GM21381 (cell line): ENCODE data around the gene PTPRT.
"Not testable (repeated sequence)": the region's sequence is repeated elsewhere in the genome, so short reads cannot be mapped to it uniquely, and the experiment has no call there.

Experiments used
- ATAC-seq: cut with Tn5 transposase; IDR thresholded peaks from one replicate; pipeline ENCODE4 v1.9.1; 2021; ENCODE audit warnings: mild to moderate bottlenecking, moderate library complexity; ENCODE audit not compliant: unreplicated experiment

The PTPRT gene

DNA sequence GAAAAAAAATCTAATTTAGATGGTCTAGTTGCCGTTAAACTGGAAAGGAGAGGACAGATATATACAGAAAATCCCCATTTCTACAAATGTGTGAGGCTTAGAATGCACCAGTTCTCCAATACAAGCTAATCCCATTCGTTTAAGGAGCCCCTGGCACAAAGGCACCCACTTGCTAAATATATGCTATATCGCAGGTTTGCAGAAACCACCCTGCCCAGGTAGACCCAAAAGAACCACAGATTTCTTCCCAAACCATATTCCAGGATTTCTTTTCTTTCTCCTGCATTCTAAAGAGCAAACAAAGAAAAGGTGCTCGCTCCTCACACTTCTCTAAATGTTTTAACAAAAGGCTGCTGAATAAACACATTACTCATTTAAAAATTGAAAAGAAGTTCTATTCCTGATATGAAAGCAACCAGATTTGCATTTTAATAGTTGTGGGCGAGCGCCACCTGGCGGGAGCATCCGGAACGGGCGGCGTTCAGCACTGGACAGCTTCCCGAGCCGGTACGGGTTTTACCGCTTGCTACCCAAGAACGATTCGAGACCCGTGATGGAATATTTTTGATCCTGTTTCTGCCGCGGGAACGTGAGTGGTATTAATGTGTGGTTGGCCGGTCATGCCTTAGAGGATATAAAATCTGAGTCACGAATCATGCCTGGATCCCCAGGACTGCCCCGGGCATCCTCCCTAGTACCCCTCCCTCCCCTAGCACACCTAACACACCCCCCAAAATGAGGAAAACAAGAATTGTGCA, 2.1 kb downstream of the PTPRT start:
- no peak for ATAC-seq

GRCh38 chr20:43186312-43186711, 3.4 kb downstream of the PTPRT start:
- ATAC-seq = no peak

- no peak for ATAC-seq
Measured at GRCh38 chr20:43185901-43186300, 3.8 kb downstream of the PTPRT start.

- no peak for ATAC-seq
Measured at GRCh38 chr20:43183536-43184070, 6.1 kb downstream of the PTPRT start.

DNA sequence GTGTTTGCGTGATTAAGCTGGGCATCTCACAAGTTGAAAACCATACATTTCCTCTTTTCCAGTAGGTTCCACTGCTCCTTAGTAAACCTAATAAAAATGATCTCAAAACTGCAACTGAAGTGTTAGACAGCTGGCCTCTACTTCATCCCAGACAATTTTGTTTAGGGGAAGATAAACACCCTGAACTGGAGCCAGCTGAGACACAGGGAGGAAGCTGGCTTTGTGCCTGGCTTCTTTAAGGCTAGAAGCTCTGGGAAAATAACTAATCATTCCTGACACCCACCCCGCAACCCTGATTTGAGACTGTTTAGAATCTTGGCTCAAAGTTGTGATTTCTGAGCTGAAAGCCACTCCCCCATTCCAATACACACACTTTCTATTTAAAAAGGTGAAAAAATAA, 11.6 kb downstream of the PTPRT start:
- no peak for ATAC-seq

DNA sequence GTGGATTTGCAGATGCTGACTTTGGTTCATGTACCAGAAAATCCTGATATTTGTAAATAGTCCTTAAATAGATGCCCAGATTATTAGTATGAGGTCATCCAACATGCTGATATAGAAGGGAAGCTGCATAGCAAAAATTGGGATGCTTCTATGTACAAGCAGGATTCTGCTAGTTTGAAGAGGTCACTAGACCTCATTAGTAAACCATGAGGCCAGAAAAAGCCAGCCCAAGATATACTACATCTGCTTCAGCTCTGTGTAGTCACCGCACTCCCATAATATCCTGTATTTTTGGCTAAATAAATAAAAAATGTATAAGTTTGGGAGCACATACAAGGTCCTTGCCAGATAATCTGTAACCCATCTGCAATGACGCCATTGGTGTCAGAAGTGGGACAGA, 13.0 kb downstream of the PTPRT start:
- no peak for ATAC-seq

DNA sequence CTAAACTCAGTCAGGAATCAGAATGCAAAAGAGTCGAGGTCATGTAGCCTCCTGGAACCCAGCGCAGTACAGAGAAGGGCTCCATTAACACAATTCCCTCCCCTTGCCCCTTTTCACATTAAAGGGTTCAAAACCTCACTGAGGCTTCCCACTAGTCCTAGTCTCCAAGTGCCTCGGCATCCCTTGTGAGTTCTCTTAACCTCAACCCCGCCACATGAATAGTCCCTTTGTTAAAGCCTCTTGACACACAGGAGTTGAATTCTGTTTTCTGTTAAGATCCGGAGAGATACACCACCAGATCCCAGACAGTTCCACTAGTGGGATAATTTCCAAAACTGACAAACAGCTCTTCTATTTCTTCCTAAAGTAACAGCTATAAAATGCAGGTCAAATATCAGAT, 17.8 kb downstream of the PTPRT start:
- no peak for ATAC-seq

- ATAC-seq = no peak
Measured at GRCh38 chr20:43170771-43171170, 18.9 kb downstream of the PTPRT start.

DNA sequence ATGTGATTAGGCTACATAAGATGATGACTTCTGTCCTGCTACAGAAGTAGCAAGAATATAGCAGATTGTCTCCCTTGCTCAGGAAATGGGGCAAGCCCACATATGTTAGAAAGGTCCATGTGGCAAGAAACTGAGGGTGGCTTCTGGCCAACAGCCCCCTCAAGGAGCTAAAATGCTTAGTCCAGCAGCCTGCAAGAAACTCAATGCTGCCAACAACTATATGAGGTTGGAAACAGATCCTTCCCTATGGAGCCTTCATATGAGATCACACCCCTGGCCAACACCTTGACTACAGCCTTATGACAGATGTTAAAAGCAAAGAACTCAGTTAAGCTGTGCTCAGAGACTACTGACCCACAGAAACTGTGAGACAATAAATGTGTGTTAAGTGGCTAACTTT, 22.1 kb downstream of the PTPRT start:
- no peak for ATAC-seq

DNA sequence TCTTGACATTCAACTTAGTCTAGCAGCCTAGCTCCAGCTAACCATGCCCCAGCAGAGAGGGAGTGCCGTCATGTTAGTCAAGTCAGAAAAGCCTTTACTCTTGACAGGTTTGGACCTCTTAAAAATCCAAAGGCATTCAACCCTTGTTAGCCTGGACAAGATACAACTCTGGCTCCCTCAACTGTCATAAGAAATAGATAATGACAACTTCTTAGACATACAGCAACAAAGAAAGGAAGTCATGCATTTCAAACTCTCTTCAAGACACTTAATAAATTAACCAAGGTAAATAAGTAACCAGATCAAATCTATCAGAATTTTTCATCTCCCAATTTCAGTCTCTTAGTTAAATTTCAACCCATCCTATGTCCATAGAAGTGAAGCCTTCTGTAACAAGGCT, 22.7 kb downstream of the PTPRT start:
- no peak for ATAC-seq

- no peak for ATAC-seq
Measured at GRCh38 chr20:43165611-43166010, 24.1 kb downstream of the PTPRT start.

DNA sequence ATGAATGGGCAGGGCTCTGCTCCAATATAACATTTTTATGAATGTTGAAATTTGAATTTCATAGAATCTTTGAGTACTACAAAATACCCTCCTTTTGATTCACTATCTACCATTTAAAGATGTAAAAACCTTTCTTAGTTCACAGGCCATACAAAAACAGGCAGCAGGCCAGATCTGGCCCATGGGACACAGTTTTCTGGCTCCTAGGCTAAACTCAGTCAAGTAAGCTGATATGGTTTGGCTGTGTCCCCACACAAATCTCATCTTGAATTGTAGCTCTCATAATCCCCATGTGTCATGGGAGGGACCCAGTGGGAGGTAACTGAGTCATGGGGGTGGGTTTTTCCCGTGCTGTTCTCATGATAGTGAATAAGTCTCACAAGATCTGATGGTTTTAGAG, 25.0 kb downstream of the PTPRT start:
- ATAC-seq = not testable (repeated sequence)

DNA sequence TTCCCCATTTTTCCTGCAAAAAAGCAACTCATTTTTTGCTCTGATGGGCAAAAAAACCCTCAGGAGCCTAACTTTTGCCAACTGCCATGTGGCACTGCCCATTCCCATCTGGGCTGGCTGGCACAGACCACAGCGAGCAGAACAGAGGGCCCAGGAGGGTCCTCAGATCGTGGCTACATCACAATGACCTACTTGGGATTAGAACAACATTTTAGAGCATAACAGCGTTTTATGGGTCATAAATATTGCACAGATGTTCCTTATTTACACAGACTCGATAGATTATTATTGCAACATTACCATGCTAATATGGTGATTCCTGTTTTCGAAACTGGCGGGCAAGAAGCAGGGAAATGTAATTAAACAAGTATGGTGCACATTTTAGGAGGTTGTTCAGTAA, 28.0 kb downstream of the PTPRT start:
- ATAC-seq = no peak

DNA sequence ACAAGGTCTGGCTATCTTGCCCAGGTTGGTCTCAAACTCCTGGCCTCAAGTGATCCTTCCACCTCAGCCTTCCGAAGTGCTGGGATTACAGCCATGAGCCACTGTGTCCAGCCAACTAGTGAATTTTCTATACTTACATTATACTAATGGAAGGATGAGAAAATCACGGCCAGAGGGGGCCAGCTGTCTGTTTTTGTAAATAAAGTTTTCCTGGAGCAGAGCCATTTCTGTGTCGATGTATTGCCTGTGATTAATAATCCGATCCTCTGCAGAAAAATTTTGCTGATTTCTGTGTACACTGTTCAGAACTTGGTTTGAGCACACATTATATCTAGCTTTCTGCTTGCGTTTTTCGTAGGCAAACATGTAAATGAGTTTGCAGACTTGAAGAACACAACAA, 28.8 kb downstream of the PTPRT start:
- no peak for ATAC-seq

GRCh38 chr20:43159994-43160393, 29.7 kb downstream of the PTPRT start:
- no peak for ATAC-seq

DNA sequence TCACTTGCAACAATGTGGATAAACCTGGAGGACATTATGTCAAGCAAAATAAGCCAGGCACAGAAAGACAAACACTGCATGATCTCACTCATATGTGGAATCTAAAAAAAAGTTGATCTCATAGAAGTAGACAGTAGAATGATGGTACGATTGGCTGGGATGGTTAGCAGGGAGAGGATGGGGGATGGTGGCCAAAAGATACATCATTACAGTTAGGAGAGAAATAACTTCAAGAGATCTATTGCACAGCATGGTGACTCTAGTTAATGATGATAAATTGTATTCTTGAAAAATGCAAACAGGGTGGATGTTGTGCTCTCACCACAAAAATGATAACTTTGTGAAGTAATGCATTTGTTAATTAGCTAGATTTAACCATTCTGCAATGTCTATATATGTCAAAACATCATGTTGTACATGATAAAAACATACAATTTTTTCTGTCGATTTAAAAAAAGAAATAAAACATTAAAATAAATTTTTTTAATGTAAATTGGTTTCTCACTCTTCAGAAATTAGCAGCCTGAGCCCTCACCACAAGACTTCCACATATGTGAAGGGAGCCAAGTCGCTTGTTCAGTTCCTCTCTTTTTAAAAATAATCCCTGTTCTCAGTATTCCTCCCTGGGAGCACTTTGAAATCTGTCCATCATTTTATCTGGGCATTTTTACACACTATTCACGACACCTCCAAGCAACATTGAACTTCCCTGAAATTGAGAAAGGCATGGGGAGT, 34.2 kb downstream of the PTPRT start:
- no peak for ATAC-seq

DNA sequence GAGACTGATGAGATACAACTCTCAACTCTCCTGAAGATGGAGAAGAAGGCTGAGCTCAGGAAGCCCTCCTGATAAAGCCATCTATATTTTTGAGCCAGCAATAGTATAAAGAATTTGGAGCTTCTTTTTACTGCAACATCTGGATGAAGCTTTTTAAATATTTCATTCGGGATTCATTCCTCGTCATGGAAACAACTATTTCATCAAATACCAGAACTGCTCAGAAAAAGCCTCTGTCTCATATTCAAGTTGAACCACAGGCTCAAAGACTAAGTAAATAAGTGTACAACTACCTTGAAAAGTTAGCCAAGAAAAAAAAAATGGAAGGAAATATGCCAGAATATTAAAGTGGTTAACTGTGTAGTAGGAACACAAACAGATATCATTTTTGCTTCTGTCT, 37.8 kb downstream of the PTPRT start:
- ATAC-seq = no peak

GRCh38 chr20:43151256-43151655, 38.5 kb downstream of the PTPRT start:
- no peak for ATAC-seq

DNA sequence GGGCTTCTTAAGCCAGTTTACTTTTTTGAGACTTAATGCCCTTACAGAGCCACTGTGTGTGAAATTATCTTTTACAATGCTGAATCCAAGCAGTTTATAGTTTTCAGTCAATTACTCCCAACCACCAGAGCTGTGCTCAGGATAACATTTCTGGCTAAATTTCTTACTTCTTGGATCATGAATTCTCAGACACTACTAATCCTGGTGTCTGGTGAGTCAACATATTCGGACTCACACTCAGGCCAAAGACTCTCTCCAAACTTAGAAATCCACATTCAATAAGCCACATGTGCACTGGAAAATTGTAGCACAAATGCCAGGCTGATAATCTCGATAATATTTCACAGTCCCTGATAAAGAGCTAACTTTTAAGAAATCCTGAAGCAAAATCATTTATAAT, 49.0 kb downstream of the PTPRT start:
- no peak for ATAC-seq

DNA sequence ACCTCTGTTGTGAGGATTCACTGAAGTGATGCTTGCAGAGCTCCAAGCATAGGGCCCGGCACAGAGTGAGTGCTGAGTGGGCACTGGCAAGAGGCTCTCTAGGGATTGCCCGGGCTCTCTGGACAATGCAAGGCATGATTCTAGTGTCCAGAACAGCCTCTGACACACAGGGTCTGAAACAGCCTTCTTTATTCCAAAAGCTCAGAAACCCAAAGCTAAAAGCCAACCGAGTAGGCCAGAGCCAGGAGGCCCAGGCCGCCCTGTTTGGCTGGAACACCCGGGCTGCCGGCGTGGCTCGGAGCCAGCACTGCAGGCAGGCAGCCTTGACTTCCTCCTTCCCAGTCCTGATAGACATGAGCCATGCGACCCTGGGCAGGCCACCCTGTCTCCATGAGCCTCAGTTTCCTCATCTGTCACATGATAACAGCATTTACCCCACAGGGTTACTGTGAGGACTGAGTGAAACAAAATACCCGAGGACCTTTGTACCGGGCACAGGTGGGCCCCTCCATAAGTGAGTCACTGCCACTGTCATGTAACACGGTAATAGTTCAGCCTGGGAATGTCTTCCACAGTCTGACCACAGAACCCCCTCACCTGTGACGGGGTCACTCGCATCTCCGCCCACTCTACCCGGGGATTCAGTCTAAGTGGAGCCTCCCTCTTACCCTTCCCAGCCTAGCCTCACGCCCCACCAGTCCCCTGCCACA, 51.5 kb downstream of the PTPRT start:
- no peak for ATAC-seq

GRCh38 chr20:43137160-43137559, 52.5 kb downstream of the PTPRT start:
- no peak for ATAC-seq

DNA sequence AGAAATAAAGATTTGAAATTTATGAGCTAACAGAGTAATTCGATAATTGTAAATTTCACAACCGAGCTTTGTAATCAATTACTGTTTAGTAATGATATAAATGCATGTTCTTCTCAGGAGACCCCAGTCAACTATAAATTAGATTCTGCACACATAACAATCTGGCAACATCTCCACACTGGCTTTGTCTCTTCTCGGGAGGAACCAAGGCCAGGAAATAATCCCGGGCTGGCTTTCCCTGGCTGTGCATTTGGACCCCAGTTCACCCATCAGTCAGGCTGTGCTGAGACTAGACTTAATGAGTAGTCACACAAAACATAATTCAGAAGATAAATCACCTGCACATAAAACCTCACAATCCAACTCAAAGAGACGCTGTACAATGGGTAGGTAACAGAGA, 65.5 kb downstream of the PTPRT start:
- no peak for ATAC-seq
